Mucosa of stomach (tissue), 1 donor: ENCODE data around the gene DHX35.

Source experiments
- H3K27me3 ChIP-seq: one replicate; pipeline ENCODE4 v1.7.0; 2013; ENCODE audit warnings: mild to moderate bottlenecking, low read length; ENCODE audit not compliant: control insufficient read depth, insufficient read depth
- H3K36me3 ChIP-seq: one replicate; pipeline ENCODE4 v1.7.0; 2013; ENCODE audit warnings: low read length; ENCODE audit not compliant: control insufficient read depth, insufficient read depth
- H3K4me1 ChIP-seq: one replicate; pipeline ENCODE4 v1.7.0; 2013; ENCODE audit warnings: mild to moderate bottlenecking, low read length; ENCODE audit not compliant: control insufficient read depth, insufficient read depth
- H3K4me3 ChIP-seq: one replicate; pipeline ENCODE4 v1.7.0; 2013; ENCODE audit warnings: low read length
- H3K9ac ChIP-seq: one replicate; pipeline ENCODE4 v1.7.0; 2013; ENCODE audit warnings: mild to moderate bottlenecking, low read length, moderate library complexity
- H3K9me3 ChIP-seq: one replicate; pipeline ENCODE4 v1.7.0; 2013; ENCODE audit warnings: mild to moderate bottlenecking, low read length, moderate library complexity; ENCODE audit not compliant: control insufficient read depth
- donor health status: Pancreatic carcinoma.

Gene DHX35, protein sequence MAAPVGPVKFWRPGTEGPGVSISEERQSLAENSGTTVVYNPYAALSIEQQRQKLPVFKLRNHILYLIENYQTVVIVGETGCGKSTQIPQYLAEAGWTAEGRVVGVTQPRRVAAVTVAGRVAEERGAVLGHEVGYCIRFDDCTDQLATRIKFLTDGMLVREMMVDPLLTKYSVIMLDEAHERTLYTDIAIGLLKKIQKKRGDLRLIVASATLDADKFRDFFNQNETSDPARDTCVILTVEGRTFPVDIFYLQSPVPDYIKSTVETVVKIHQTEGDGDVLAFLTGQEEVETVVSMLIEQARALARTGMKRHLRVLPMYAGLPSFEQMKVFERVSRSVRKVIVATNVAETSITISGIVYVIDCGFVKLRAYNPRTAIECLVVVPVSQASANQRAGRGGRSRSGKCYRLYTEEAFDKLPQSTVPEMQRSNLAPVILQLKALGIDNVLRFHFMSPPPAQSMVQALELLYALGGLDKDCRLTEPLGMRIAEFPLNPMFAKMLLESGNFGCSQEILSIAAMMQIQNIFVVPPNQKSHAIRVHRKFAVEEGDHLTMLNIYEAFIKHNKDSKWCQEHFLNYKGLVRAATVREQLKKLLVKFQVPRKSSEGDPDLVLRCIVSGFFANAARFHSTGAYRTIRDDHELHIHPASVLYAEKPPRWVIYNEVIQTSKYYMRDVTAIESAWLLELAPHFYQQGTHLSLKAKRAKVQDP

DNA sequence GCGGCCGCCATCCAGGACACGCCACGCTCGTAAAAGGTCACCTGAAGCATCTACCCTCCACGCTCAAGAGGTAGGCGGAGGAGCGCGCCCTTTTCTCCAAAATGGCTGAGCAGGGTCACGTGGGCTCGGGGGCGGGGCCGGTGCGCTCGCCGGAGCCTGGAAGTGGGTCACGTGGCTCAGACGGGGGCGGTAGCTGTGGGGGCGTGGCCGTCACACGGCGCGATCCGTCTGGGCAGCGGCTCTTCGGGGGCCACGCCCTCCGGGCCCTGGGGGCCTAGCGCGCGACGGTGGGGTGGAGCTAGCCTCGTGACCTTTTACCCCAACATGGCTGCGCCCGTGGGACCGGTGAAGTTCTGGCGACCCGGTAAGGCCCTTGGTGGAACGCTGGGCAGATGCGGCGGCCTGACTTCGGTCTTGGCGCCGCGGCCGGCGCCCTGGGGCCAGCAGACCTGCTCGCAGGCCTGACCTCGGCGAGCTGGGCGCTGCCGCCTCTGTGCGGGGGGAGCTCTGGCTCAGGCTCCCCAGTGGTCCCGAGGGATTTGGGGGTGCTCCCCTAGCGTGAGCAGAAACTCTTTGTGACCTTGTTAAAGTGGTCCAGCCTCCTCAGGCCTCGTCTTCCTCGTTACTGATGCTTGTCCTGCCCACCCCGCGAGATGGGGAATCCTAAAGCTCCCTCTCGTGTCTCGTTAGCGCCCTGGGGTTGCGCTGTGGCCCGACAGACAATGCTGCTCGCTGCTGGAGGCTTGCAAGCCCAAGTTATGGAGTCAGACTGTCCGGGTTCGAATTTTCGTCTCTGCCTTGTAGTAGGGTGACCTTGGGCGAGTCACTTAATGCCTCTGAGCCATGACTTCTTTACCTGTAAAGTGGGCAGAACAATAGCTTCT is at the start of gene DHX35:
Gene DHX35, plus strand, starts transcription at position 301 of the 884 bp plus-strand sequence. Its CDS starts 24 bp downstream, at position 325.
- Histone ChIP-seq H3K27me3 (no peaks in the 10 kb centered on the region), H3K4me1 (peaks cover 4% of the 10 kb centered on the region), H3K4me3 (peak within 1 kb of the TSS; percentile 85), H3K9ac (peak within 1 kb of the TSS; percentile 83), H3K9me3 (no peaks in the 10 kb centered on the region), H3K36me3 (no peaks in the 10 kb centered on the region)

DNA sequence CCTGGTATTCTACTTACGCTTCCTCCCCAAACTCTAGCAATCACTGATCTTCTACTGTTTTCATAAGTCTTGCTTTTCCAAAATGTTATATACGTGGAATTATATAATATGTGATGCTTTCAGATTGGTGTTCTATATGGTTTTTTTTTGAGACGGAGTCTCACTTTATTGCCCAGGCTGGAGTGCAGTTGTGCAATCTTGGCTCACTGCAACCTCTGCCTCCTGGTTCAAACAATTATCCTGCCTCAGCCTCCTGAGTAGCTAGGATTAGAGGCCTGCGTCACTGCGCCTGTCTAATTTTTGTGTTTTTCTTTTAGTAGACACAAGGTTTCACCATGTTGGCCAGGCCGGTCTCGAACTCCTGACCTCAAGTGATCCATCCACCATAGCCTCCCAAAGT is 46.8 kb upstream of the DHX35 start:
- H3K27me3 ChIP-seq: peaks cover 3% of the 10 kb centered on the region
- no peak overlapping the region for H3K9ac ChIP-seq
- no peaks in the 10 kb centered on the region for H3K9me3 ChIP-seq
- no peaks in the 10 kb centered on the region for H3K36me3 ChIP-seq
- no peaks in the 10 kb centered on the region for H3K4me1 ChIP-seq
- no peak overlapping the region for H3K4me3 ChIP-seq

DNA sequence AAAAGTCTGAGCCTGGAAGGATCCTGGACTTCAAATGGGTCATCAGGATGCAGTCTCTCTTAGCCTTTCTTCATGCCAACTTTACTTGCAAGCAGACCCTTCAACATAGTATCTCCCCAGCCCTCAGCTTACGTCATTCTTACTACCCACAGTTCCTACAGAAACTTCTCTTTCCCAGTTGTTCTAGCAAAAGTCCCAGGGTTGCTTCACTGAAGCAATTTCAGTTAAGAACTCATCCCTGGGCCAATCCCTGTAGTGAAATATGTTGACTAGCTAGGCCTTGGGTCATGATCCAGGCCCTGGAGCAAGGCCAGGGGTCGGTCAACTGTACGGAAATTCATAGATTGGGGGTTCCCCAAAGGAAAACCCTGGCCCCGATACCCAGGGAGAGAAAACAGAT is 44.5 kb upstream of the DHX35 start:
- peaks cover 3% of the 10 kb centered on the region for H3K27me3 ChIP-seq
- no peaks in the 10 kb centered on the region for H3K4me1 ChIP-seq
- H3K9ac ChIP-seq: no peak overlapping the region
- no peaks in the 10 kb centered on the region for H3K9me3 ChIP-seq
- no peaks in the 10 kb centered on the region for H3K36me3 ChIP-seq
- no peak overlapping the region for H3K4me3 ChIP-seq

DNA sequence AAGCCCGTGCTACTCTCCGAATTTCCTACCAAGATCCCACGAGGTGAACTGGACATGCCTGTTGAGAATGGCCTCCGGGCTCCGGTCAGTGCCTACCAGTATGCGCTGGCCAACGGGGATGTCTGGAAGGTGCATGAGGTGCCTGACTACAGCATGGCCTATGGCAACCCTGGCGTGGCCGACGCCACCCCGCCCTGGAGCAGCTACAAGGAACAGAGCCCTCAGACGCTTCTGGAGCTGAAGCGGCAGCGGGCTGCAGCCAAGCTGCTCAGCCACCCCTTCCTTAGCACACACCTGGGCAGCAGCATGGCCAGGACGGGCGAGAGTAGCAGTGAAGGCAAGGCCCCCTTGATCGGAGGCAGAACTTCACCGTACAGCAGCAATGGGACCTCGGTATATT is 44.0 kb upstream of the DHX35 start:
- no peak overlapping the region for H3K9ac ChIP-seq
- no peak overlapping the region for H3K4me3 ChIP-seq
- no peaks in the 10 kb centered on the region for H3K4me1 ChIP-seq
- H3K36me3 ChIP-seq: no peaks in the 10 kb centered on the region
- H3K9me3 ChIP-seq: no peaks in the 10 kb centered on the region
- peaks cover 3% of the 10 kb centered on the region for H3K27me3 ChIP-seq

DNA sequence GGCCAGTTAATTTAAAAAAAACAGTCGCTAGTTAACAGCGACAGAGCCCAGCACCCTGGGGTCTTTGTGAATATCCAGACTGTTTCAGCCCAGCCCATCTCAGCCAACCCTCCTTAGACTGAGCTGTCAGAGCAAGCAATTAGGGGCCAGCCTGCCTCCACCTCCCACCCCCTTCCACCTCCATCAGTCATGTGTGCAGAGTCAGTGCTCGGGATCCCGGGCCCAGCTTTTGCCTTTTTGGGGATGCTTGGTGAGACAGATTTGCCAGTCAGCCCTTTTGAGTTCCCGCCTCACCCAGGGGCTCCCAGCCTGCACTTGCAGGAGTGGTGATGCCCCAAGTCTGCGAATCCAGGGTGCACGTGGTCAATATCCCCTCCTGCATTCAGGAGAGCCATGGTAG is 42.5 kb upstream of the DHX35 start:
- no peaks in the 10 kb centered on the region for H3K36me3 ChIP-seq
- H3K9ac ChIP-seq: no peak overlapping the region
- H3K9me3 ChIP-seq: no peaks in the 10 kb centered on the region
- H3K4me3 ChIP-seq: no peak overlapping the region
- H3K27me3 ChIP-seq: peaks cover 3% of the 10 kb centered on the region
- no peaks in the 10 kb centered on the region for H3K4me1 ChIP-seq

DNA sequence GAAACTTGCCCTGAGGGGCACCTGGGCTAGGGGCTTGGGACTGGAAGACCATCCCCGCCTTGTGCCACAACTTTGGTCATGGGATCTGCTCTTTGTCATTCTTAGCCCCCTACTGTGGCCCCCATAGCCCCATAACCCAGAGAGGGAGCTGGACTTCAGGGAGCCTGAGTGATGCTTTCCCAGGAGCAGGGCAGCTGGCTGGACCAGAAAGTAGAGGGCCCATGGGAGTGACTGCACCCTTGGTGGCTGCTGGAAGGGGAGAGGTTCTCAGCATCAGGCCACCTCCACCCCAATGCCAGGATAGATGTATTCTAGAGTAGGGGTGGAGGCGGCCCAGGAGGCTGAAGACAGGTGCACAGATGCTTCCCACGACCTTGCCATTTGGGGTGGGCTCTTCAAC is 41.7 kb upstream of the DHX35 start:
- Histone ChIP-seq H3K4me1 (no peaks in the 10 kb centered on the region), H3K4me3 (no peak overlapping the region), H3K36me3 (no peaks in the 10 kb centered on the region), H3K9me3 (no peaks in the 10 kb centered on the region), H3K27me3 (peaks cover 3% of the 10 kb centered on the region), H3K9ac (no peak overlapping the region)

DNA sequence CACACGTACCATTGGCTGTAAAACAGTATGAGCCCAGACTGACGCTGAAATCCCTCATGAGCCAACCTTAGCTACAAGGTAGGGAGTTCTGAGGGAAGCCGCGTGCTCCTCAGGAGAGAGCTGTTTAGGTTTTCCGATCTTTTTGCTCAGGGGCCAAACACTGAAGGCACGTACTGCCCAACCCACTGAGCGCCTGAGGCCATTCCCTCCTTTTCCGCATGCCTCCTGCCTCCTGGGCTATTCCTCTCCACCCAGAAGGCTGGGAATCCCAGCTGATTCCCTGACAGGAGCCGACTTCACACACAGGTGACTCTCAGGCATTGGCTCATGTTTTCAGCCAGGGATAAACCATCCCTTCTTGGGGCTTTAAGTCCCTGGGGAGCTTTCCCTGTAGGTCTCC is 41.3 kb upstream of the DHX35 start:
- H3K4me3 ChIP-seq: no peak overlapping the region
- H3K4me1 ChIP-seq: peaks cover 2% of the 10 kb centered on the region
- no peak overlapping the region for H3K9ac ChIP-seq
- no peaks in the 10 kb centered on the region for H3K9me3 ChIP-seq
- no peaks in the 10 kb centered on the region for H3K36me3 ChIP-seq
- peaks cover 3% of the 10 kb centered on the region for H3K27me3 ChIP-seq

DNA sequence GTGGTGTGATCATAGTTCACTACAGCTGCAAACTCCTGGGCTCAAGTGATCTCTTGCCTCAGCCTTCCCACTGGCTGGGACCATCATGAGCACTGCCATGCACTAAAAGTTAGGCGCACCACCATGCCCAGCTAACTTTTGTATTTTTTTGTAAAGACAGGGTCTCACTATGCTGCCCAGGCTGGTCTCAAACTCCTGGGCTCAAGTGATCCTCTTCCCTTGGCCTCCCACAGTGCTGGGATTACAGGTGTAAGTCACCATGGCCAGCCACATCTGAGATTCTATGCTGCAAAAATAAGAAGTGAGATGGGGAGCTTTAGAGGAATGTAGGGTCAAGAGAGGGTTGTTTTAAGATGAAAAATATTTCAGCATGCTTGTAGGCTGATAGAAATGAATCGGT is 37.4 kb upstream of the DHX35 start:
- peaks cover 15% of the 10 kb centered on the region for H3K4me1 ChIP-seq
- H3K9me3 ChIP-seq: no peaks in the 10 kb centered on the region
- no peaks in the 10 kb centered on the region for H3K36me3 ChIP-seq
- H3K27me3 ChIP-seq: peaks cover 2% of the 10 kb centered on the region
- no peak overlapping the region for H3K9ac ChIP-seq
- H3K4me3 ChIP-seq: no peak overlapping the region

DNA sequence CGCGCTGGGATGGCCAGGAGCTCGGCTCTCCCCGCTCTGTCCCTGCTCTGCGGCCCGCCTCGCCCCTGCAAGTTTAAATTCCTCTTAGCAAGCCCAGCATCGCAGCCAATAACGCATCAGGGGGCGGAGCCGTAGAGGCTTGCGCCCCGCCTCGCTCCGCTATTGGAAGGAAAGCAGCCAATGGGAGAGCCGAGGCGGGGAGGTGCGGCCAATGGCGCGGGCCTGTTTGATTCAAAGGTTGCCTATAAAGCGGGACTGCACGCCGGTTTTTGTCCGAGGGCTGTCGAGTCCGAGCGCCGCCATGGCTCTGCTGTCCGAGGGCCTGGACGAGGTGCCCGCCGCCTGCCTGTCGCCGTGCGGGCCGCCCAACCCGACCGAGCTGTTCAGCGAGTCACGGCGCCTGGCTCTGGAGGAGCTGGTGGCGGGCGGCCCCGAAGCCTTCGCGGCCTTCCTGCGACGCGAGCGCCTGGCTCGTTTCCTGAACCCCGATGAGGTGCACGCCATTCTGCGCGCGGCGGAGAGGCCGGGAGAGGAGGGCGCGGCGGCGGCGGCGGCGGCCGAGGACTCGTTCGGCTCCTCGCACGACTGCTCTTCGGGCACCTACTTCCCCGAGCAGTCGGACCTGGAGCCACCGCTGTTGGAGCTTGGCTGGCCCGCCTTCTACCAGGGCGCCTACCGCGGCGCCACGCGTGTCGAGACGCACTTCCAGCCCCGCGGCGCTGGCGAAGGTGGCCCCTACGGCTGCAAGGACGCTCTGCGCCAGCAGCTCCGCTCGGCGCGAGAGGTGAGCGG is 35.8 kb upstream of the DHX35 start, which contains the start of gene FAM83D:
Gene FAM83D, plus strand, starts transcription at position 276 of the 792 bp plus-strand sequence. Its CDS starts 26 bp downstream, at position 302.
- Histone ChIP-seq H3K27me3 (no peaks in the 10 kb centered on the region), H3K9ac (peak within 1 kb of the TSS; percentile 70), H3K36me3 (no peaks in the 10 kb centered on the region), H3K9me3 (no peaks in the 10 kb centered on the region), H3K4me1 (peaks cover 15% of the 10 kb centered on the region), H3K4me3 (peak within 1 kb of the TSS; percentile 47)

DNA sequence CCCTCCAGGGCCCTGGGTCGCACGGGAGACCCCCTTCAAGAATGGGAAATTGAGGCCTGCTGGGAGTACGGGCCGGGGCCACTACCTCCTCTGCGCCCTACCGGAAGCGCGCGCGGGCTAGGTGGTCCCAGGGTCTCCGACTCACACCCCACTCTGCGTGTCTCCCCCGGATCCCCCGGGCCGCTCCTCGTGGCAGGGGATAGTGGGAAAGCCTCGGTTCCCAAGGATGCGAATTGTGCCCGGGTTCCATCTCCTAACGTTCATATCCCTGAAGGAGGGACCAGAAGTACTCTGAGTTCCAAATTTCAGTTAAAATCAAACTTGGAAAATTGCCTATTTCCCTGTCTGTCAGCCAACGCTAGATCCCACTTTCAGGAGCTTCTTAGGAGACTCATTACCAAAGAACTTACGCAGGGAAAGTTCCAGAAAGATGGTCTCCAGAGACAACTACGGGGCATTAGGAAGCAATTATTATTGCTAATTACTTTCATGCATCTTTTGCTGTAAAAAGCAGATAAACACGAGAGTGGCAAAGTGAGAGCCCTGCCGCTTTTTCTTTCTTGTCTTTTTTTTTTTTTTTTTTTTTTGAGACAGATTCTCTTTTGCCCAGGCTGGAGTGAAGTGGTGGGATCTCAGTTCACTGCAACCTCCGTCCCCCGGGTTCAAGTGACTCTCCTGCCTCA is 35.1 kb upstream of the DHX35 start:
- no peaks in the 10 kb centered on the region for H3K27me3 ChIP-seq
- no peaks in the 10 kb centered on the region for H3K36me3 ChIP-seq
- no peaks in the 10 kb centered on the region for H3K9me3 ChIP-seq
- H3K4me3 ChIP-seq: peak overlapping the region; percentile 47
- H3K4me1 ChIP-seq: peaks cover 15% of the 10 kb centered on the region
- H3K9ac ChIP-seq: peak overlapping the region; percentile 70
